GM12878 (cell line): ENCODE results near the gene TOX2.

Source experiments
- CTCF ChIP-seq, 3 experiments: IDR thresholded peaks in 2 of 3; conservative IDR thresholded peaks in 1 of 3; 2 replicates each; pipeline ENCODE4 v1.5.1; 2011; ENCODE audit warnings: low read depth in 3 of 3, low read length in 3 of 3, mild to moderate bottlenecking in 3 of 3, control low read depth in 2 of 3, moderate library complexity in 2 of 3, inconsistent platforms in 1 of 3, mixed read lengths in 1 of 3; ENCODE audit not compliant: control insufficient read depth in 2 of 3, insufficient read depth in 1 of 3; ENCODE audit errors: extremely low read depth in 1 of 3
- POLR2AphosphoS5 ChIP-seq: IDR thresholded peaks from 2 replicates; pipeline ENCODE4 v1.6.1; 2011; ENCODE audit warnings: mild to moderate bottlenecking, low read length, inconsistent platforms
- SMAD1 ChIP-seq: fragments of 450-650 bp; IDR thresholded peaks from 2 replicates; pipeline ENCODE4 v1.6.1; 2018; ENCODE audit warnings: mild to moderate bottlenecking, low read depth; ENCODE audit not compliant: partially characterized antibody
- SMC3 ChIP-seq: IDR thresholded peaks from 2 replicates; pipeline ENCODE4 v1.6.1; 2011; ENCODE audit warnings: low read length, improper control_type of control experiment, borderline replicate concordance
- TF ChIP-seq, protein P1 (sequence below): IDR thresholded peaks from 2 replicates; pipeline ENCODE4 v1.6.1; 2012; ENCODE audit warnings: low read length, inconsistent platforms

DNA sequence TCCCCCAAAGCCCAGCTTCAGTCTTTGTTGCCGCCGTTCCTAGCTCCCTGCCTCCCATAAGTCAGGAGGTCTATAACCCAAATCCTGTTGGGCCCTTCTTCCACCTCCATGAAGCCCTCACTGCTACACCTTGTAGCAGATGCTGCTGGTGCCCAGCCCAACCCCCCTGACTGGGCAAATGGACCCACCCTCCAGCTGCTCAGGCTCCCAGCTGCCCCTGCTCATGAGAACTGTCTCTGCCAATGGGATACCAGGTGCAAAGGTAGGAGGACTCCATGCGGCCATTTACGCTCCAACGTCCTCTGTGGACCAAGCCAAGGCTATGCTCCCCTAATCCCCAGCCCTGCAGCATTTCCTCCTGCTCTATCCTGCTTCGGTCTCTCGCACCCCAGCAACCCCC lies 200.5 kb downstream of the TOX2 start:
- no peak for TF ChIP-seq CTCF (IDR thresholded peaks at IDR 0.05 in 2 of 3, conservative IDR thresholded peaks at IDR 0.05 in 1 of 3; ENCODE audit: control insufficient read depth in 2 of 3, extremely low read depth in 1 of 3, insufficient read depth in 1 of 3, low read depth in 3 of 3, low read length in 3 of 3)
- TF ChIP-seq SMC3 = no peak
- TF ChIP-seq POLR2AphosphoS5 = no peak
- TF ChIP-seq, protein P1, sequence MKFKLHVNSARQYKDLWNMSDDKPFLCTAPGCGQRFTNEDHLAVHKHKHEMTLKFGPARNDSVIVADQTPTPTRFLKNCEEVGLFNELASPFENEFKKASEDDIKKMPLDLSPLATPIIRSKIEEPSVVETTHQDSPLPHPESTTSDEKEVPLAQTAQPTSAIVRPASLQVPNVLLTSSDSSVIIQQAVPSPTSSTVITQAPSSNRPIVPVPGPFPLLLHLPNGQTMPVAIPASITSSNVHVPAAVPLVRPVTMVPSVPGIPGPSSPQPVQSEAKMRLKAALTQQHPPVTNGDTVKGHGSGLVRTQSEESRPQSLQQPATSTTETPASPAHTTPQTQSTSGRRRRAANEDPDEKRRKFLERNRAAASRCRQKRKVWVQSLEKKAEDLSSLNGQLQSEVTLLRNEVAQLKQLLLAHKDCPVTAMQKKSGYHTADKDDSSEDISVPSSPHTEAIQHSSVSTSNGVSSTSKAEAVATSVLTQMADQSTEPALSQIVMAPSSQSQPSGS = no peak
- TF ChIP-seq SMAD1 = no peak
